ENCODE measurements around the gene UNC93B1. TPM values are rescaled to one million over a fixed set of nuclear protein-coding genes. Genes with fewer than 3 reads are reported as not detected.
A peak's percentile ranks its signal among the peaks of the same experiment; 100 is the strongest.
"Not testable (repeated sequence)": the region's sequence is repeated elsewhere in the genome, so short reads cannot be mapped to it uniquely, and the experiment has no call there.

UNC93B1 gene
- total and polyA plus RNA-seq, 4 experiments from 2014 or later = 22.4 to 27.1 (median 25.9) TPM

- H3K4me3 ChIP-seq (ENCODE audit: low read length in 2 of 2); H3K27me3 ChIP-seq (ENCODE audit: insufficient read depth, low read length); H3K36me3 Mint-ChIP-seq; H3K9me3 Mint-ChIP-seq; intact Hi-C loops (cut with micrococcal nuclease); H3K36me3 ChIP-seq (ENCODE audit: insufficient read depth, low read length); H3K9me3 ChIP-seq (ENCODE audit: control insufficient read depth in 1 of 2, low read length in 2 of 2); H3K27me3 Mint-ChIP-seq; H3K27ac ChIP-seq (ENCODE audit: low read depth, low read length): not testable (repeated sequence)
- POLR2A ChIA-PET (ENCODE audit: partially characterized antibody) = interaction anchor here (1.0 kb wide), 1 partner anchor 9 kb away, joined by 3 read pairs; no protein-coding TSS in a partner anchor
- peaks cover 16% of the 10 kb centered on the region for H3K4me1 ChIP-seq (ENCODE audit: insufficient read depth, low read length)
- peak; percentile 34 to 76 (median 59) for DNase-seq
- Mint-ChIP-seq H3K4me3 (peak overlapping the region in 1 of 8 donors; percentile 54), H3K4me1 (peaks cover 17 to 28% (median 22%) of the 10 kb centered on the region in 4 donors), H3K27ac (peak overlapping the region in 2 of 7 donors; percentile 47 to 52)
- CTCF ChIA-PET (ENCODE audit: partially characterized antibody) = interaction anchor here (0.7 to 1.1 kb wide), 2 partner anchors 49 to 106 kb away, joined by 3 to 4 read pairs; no protein-coding TSS in a partner anchor
These were observed 10.1 kb downstream of the UNC93B1 start for GRCh38 chr11:67993821-67994220.

DNA sequence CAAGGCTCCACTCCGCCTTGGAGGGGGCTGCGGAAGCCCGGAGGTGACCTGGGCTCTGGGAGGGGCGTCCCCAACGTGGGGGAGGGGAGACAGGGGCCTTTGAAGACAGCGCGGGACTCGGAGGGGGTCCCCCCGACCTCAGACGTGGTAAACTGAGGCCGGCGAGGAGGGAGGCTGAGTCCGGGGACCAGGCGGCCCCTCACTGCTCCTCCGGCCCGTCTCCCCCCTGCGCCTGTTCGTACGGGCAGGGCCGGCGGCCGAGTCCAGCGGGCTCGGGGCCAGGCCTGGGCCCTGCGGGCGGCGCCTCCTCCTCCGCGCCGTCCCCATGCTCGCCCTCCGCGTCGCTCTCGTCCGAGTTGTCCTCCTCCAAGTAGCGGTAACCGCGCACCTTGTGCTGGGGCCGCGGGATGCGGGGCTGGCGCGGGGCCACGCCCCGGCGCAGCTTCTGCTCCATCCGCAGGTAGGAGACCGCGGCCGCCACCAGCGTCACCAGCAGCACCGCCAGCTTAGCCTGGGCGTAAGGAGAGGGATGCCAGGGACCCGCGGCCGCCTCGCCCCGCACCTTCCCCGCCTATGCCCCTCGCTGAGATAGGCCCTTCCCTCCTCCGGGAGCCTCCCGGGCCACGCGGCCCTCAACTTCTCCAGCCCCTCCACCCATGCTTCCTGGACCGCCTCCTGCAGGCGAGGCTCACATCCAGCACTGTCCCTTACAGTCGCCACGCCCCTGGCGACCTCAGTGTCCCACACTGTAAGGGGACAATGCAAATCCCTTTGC lies 12.4 kb downstream of the UNC93B1 start:
- H3K27ac ChIP-seq (ENCODE audit: low read depth, low read length); H3K4me3 Mint-ChIP-seq; H3K27ac Mint-ChIP-seq; H3K9me3 Mint-ChIP-seq; H3K9me3 ChIP-seq (ENCODE audit: control insufficient read depth in 1 of 2, low read length in 2 of 2); H3K27me3 ChIP-seq (ENCODE audit: insufficient read depth, low read length); CTCF ChIA-PET (ENCODE audit: partially characterized antibody); POLR2A ChIA-PET (ENCODE audit: partially characterized antibody); H3K4me1 ChIP-seq (ENCODE audit: insufficient read depth, low read length); H3K36me3 ChIP-seq (ENCODE audit: insufficient read depth, low read length); intact Hi-C loops (cut with micrococcal nuclease); H3K36me3 Mint-ChIP-seq; H3K4me1 Mint-ChIP-seq; H3K27me3 Mint-ChIP-seq; H3K4me3 ChIP-seq (ENCODE audit: low read length in 2 of 2); DNase-seq: not testable (repeated sequence)

GRCh38 chr11:67990546-67991346 lies 13.2 kb downstream of the UNC93B1 start:
- CTCF ChIA-PET (ENCODE audit: partially characterized antibody); H3K27ac ChIP-seq (ENCODE audit: low read depth, low read length); H3K27me3 ChIP-seq (ENCODE audit: insufficient read depth, low read length); DNase-seq; intact Hi-C loops (cut with micrococcal nuclease); H3K36me3 Mint-ChIP-seq; H3K9me3 ChIP-seq (ENCODE audit: control insufficient read depth in 1 of 2, low read length in 2 of 2); H3K27me3 Mint-ChIP-seq; H3K4me3 ChIP-seq (ENCODE audit: low read length in 2 of 2); H3K36me3 ChIP-seq (ENCODE audit: insufficient read depth, low read length); H3K9me3 Mint-ChIP-seq; H3K4me3 Mint-ChIP-seq; POLR2A ChIA-PET (ENCODE audit: partially characterized antibody); H3K4me1 Mint-ChIP-seq; H3K4me1 ChIP-seq (ENCODE audit: insufficient read depth, low read length); H3K27ac Mint-ChIP-seq: not testable (repeated sequence)

- H3K4me3 Mint-ChIP-seq; intact Hi-C loops (cut with micrococcal nuclease); H3K27ac Mint-ChIP-seq; H3K9me3 Mint-ChIP-seq; H3K27me3 Mint-ChIP-seq; H3K36me3 ChIP-seq (ENCODE audit: insufficient read depth, low read length); H3K4me1 ChIP-seq (ENCODE audit: insufficient read depth, low read length); DNase-seq; H3K36me3 Mint-ChIP-seq; H3K27ac ChIP-seq (ENCODE audit: low read depth, low read length); H3K9me3 ChIP-seq (ENCODE audit: control insufficient read depth in 1 of 2, low read length in 2 of 2); CTCF ChIA-PET (ENCODE audit: partially characterized antibody); H3K27me3 ChIP-seq (ENCODE audit: insufficient read depth, low read length); H3K4me3 ChIP-seq (ENCODE audit: low read length in 2 of 2); POLR2A ChIA-PET (ENCODE audit: partially characterized antibody); H3K4me1 Mint-ChIP-seq: not testable (repeated sequence)
These were observed 18.6 kb downstream of the UNC93B1 start for GRCh38 chr11:67985302-67985701.

DNA sequence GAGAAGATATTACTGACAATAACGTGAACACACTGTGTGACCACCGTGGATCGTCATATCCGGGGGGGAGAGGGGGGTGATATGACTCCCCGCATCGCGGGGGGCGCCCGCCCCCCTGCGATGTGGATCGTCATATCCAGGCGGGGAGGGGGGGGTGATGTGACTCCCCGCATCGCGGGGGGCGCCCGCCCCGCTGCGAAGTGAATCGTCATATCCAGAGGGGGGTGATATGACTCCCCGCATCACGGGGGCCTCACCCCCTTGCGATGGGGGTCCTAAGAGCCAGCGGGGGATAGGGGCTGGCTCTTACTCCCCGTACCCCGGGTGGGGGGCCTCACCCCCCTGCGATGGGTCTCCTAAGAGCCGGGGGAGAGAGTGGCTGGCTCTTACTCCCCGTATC lies 19.9 kb downstream of the UNC93B1 start:
- no peaks in the 10 kb centered on the region for H3K36me3 Mint-ChIP-seq
- H3K9me3 Mint-ChIP-seq = no peaks in the 10 kb centered on the region
- ChIA-PET POLR2A (ENCODE audit: partially characterized antibody) (no interaction called here), CTCF (ENCODE audit: partially characterized antibody) (no interaction called here)
- no peak for DNase-seq
- no peaks in the 10 kb centered on the region for H3K4me1 Mint-ChIP-seq
- no peak overlapping the region for H3K4me3 Mint-ChIP-seq
- no peaks in the 10 kb centered on the region for H3K4me1 ChIP-seq (ENCODE audit: insufficient read depth, low read length)
- peaks cover 0 to 2% of the 10 kb centered on the region in 2 donors for H3K27me3 Mint-ChIP-seq
- no peak overlapping the region for H3K4me3 ChIP-seq (ENCODE audit: low read length in 2 of 2)
- no peaks in the 10 kb centered on the region for H3K27me3 ChIP-seq (ENCODE audit: insufficient read depth, low read length)
- H3K27ac Mint-ChIP-seq = no peak overlapping the region
- no peaks in the 10 kb centered on the region for H3K36me3 ChIP-seq (ENCODE audit: insufficient read depth, low read length)
- H3K27ac ChIP-seq (ENCODE audit: low read depth, low read length) = no peak overlapping the region
- intact Hi-C loops (cut with micrococcal nuclease) = no loop called here
- no peaks in the 10 kb centered on the region for H3K9me3 ChIP-seq (ENCODE audit: control insufficient read depth in 1 of 2, low read length in 2 of 2)

- H3K9me3 Mint-ChIP-seq; H3K36me3 ChIP-seq (ENCODE audit: insufficient read depth, low read length); H3K27ac Mint-ChIP-seq; intact Hi-C loops (cut with micrococcal nuclease); H3K27me3 Mint-ChIP-seq; H3K27me3 ChIP-seq (ENCODE audit: insufficient read depth, low read length); H3K4me1 ChIP-seq (ENCODE audit: insufficient read depth, low read length); H3K4me1 Mint-ChIP-seq; H3K27ac ChIP-seq (ENCODE audit: low read depth, low read length); H3K9me3 ChIP-seq (ENCODE audit: control insufficient read depth in 1 of 2, low read length in 2 of 2); H3K36me3 Mint-ChIP-seq; H3K4me3 Mint-ChIP-seq; POLR2A ChIA-PET (ENCODE audit: partially characterized antibody); H3K4me3 ChIP-seq (ENCODE audit: low read length in 2 of 2); CTCF ChIA-PET (ENCODE audit: partially characterized antibody); DNase-seq: not testable (repeated sequence)
These were observed 21.5 kb downstream of the UNC93B1 start for GRCh38 chr11:67982255-67982857.

DNA sequence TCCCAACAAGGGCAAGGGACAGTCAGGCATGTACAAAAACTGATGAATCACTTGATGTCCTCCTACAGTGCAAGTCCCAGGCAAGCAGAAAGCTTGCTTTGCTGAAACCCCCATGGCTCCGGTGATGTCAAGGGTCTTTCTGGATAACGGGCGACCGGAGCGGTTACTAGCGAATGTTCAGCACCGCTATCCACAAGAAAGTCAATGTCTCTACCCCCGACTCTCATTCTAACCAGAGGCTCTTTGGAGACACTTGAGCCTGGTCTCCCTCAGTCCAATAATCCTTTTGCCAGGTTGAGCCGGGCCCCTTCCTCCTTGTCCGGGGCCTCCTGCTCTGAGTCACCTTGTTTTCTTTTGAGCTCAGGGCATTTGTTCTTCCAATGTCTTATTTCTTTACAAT lies 22.7 kb downstream of the UNC93B1 start:
- H3K27me3 Mint-ChIP-seq = peaks cover 0 to 11% of the 10 kb centered on the region in 2 donors
- H3K36me3 Mint-ChIP-seq = not testable (repeated sequence)

More for the DNA sequence above, 22.7 kb downstream of the UNC93B1 start:
- H3K27me3 ChIP-seq (ENCODE audit: insufficient read depth, low read length); H3K4me3 ChIP-seq (ENCODE audit: low read length in 2 of 2); H3K36me3 ChIP-seq (ENCODE audit: insufficient read depth, low read length); H3K9me3 Mint-ChIP-seq; H3K9me3 ChIP-seq (ENCODE audit: control insufficient read depth in 1 of 2, low read length in 2 of 2); CTCF ChIA-PET (ENCODE audit: partially characterized antibody); H3K27ac ChIP-seq (ENCODE audit: low read depth, low read length); DNase-seq; intact Hi-C loops (cut with micrococcal nuclease); H3K4me1 ChIP-seq (ENCODE audit: insufficient read depth, low read length); POLR2A ChIA-PET (ENCODE audit: partially characterized antibody); H3K4me1 Mint-ChIP-seq; H3K27ac Mint-ChIP-seq; H3K4me3 Mint-ChIP-seq: not testable (repeated sequence)
